ENCODE data around the gene NTSR1.
A peak's percentile ranks its signal among the peaks of the same experiment; 100 is the strongest.

The NTSR1 gene

GRCh38 chr20:62734326-62734725 lies 25.7 kb downstream of the NTSR1 start:
- DNase-seq (ENCODE audit: low read depth): no peak
- no peak overlapping the region for H3K4me3 ChIP-seq (ENCODE audit: low read depth, low read length)

- DNase-seq (ENCODE audit: low read depth): no peak
- no peak overlapping the region for H3K4me3 ChIP-seq (ENCODE audit: low read depth, low read length)
Measured at GRCh38 chr20:62734881-62735280, 26.2 kb downstream of the NTSR1 start.

GRCh38 chr20:62735331-62735821 lies 26.7 kb downstream of the NTSR1 start:
- no peak for DNase-seq (ENCODE audit: low read depth)
- H3K4me3 ChIP-seq (ENCODE audit: low read depth, low read length): no peak overlapping the region

- no peak overlapping the region for H3K4me3 ChIP-seq (ENCODE audit: low read depth, low read length)
- no peak for DNase-seq (ENCODE audit: low read depth)
Measured at GRCh38 chr20:62736026-62736406, 27.4 kb downstream of the NTSR1 start.

- H3K4me3 ChIP-seq (ENCODE audit: low read depth, low read length): no peak overlapping the region
- no peak for DNase-seq (ENCODE audit: low read depth)
Measured at GRCh38 chr20:62736407-62737071, 27.9 kb downstream of the NTSR1 start.

- H3K4me3 ChIP-seq (ENCODE audit: low read depth, low read length): no peak overlapping the region
- DNase-seq (ENCODE audit: low read depth): no peak
Measured at GRCh38 chr20:62737271-62737811, 28.7 kb downstream of the NTSR1 start.

- H3K4me3 ChIP-seq (ENCODE audit: low read depth, low read length): no peak overlapping the region
- DNase-seq (ENCODE audit: low read depth): no peak
Measured at GRCh38 chr20:62738025-62738881, 29.6 kb downstream of the NTSR1 start.

- no peak for DNase-seq (ENCODE audit: low read depth)
- no peak overlapping the region for H3K4me3 ChIP-seq (ENCODE audit: low read depth, low read length)
Measured at GRCh38 chr20:62739067-62739466, 30.4 kb downstream of the NTSR1 start.

- no peak for DNase-seq (ENCODE audit: low read depth)
- no peak overlapping the region for H3K4me3 ChIP-seq (ENCODE audit: low read depth, low read length)
Measured at GRCh38 chr20:62739581-62740285, 31.1 kb downstream of the NTSR1 start.

GRCh38 chr20:62740286-62741141 lies 31.9 kb downstream of the NTSR1 start:
- H3K4me3 ChIP-seq (ENCODE audit: low read depth, low read length): no peak overlapping the region
- peak; percentile 62 for DNase-seq (ENCODE audit: low read depth)

GRCh38 chr20:62741191-62741691 lies 32.6 kb downstream of the NTSR1 start:
- no peak overlapping the region for H3K4me3 ChIP-seq (ENCODE audit: low read depth, low read length)
- DNase-seq (ENCODE audit: low read depth): no peak

GRCh38 chr20:62741701-62742491 lies 33.3 kb downstream of the NTSR1 start:
- H3K4me3 ChIP-seq (ENCODE audit: low read depth, low read length): no peak overlapping the region
- no peak for DNase-seq (ENCODE audit: low read depth)

GRCh38 chr20:62742550-62742949 lies 33.9 kb downstream of the NTSR1 start:
- DNase-seq (ENCODE audit: low read depth): no peak

GRCh38 chr20:62742979-62743776 lies 34.5 kb downstream of the NTSR1 start:
- DNase-seq (ENCODE audit: low read depth): no peak
- no peak overlapping the region for H3K4me3 ChIP-seq (ENCODE audit: low read depth, low read length)

More at GRCh38 chr20:62742550-62742949, 33.9 kb downstream of the NTSR1 start:
- no peak overlapping the region for H3K4me3 ChIP-seq (ENCODE audit: low read depth, low read length)

GRCh38 chr20:62743777-62744317 lies 35.2 kb downstream of the NTSR1 start:
- DNase-seq (ENCODE audit: low read depth): no peak
- H3K4me3 ChIP-seq (ENCODE audit: low read depth, low read length): no peak overlapping the region

- no peak for DNase-seq (ENCODE audit: low read depth)
Measured at GRCh38 chr20:62744741-62745191, 36.1 kb downstream of the NTSR1 start.

More at GRCh38 chr20:62744741-62745191, 36.1 kb downstream of the NTSR1 start:
- H3K4me3 ChIP-seq (ENCODE audit: low read depth, low read length): no peak overlapping the region

Data from skeletal muscle cell (primary cell).